ENCODE results near the gene RBM15. TPM values are rescaled to one million over a fixed set of nuclear protein-coding genes. Genes with fewer than 3 reads are reported as not detected.

Gene RBM15
- total and polyA plus RNA-seq, 2 of the 13 experiments (the other 11 are each of a cell fraction or from before 2014, with no cell fraction given), result 13.5 to 36.4 TPM

- no peak for TF ChIP-seq RERE (CRISPR knock-in tag; IDR thresholded peaks at IDR 0.05; ENCODE audit: low read depth)
- peak; percentile 50 for TF ChIP-seq ARID5B (CRISPR knock-in tag; IDR thresholded peaks at IDR 0.05)
- peak; percentile 49; the same call in 1 of the 2 replicates for TF ChIP-seq HNF4A (CRISPR knock-in tag; IDR thresholded peaks at IDR 0.05)
These were observed 18.1 kb upstream of the RBM15 start (continued) for GRCh38 chr1:110321045-110321444.

Measured in HepG2 (cell line).